GM20000 (cell line): ENCODE data around the gene PDGFC.
"Not testable (repeated sequence)": the region's sequence is repeated elsewhere in the genome, so short reads cannot be mapped to it uniquely, and the experiment has no call there.

Source experiments
- DNase-seq: peaks from one replicate; pipeline ENCODE4 v3.0.0; 2012; ENCODE audit warnings: low spot score
- CTCF ChIP-seq: IDR thresholded peaks from 2 replicates; pipeline ENCODE4 v1.5.1; 2012; ENCODE audit warnings: mild to moderate bottlenecking, control low read depth; ENCODE audit errors: extremely low read depth, missing control alignments

The PDGFC gene

GRCh38 chr4:156870131-156870530 lies 101.5 kb downstream of the PDGFC start:
- DNase-seq = no peak
- no peak for TF ChIP-seq CTCF

- DNase-seq = not testable (repeated sequence)
These were observed 105.5 kb downstream of the PDGFC start for GRCh38 chr4:156866088-156866487.

GRCh38 chr4:156865451-156865850 lies 106.1 kb downstream of the PDGFC start:
- TF ChIP-seq CTCF = no peak
- no peak for DNase-seq

- TF ChIP-seq CTCF = no peak
- no peak for DNase-seq
These were observed 113.5 kb downstream of the PDGFC start for GRCh38 chr4:156858071-156858470.

GRCh38 chr4:156838761-156839160 lies 132.8 kb downstream of the PDGFC start:
- DNase-seq = no peak

GRCh38 chr4:156837625-156838345 lies 133.8 kb downstream of the PDGFC start:
- TF ChIP-seq CTCF = no peak

More at GRCh38 chr4:156838761-156839160, 132.8 kb downstream of the PDGFC start:
- TF ChIP-seq CTCF = no peak

GRCh38 chr4:156832886-156833285 lies 138.7 kb downstream of the PDGFC start:
- no peak for TF ChIP-seq CTCF
- DNase-seq = no peak

More at GRCh38 chr4:156837625-156838345, 133.8 kb downstream of the PDGFC start:
- no peak for DNase-seq

- TF ChIP-seq CTCF = no peak
- no peak for DNase-seq
These were observed 141.2 kb downstream of the PDGFC start for GRCh38 chr4:156830351-156830750.
